ENCODE measurements around the gene CDKN2A. TPM values are rescaled to one million over a fixed set of nuclear protein-coding genes. Genes with fewer than 3 reads are reported as not detected.

CDKN2A gene
- total and polyA plus RNA-seq, 4 donors, result 0.11 to 0.80 (median 0.40) TPM; not detected in 1

GRCh38 chr9:21984101-21984500 lies 10.1 kb downstream of the CDKN2A start:
- DNase-seq (ENCODE audit: low read depth in 4 of 6, low spot score in 6 of 6), result no peak
- Histone ChIP-seq H3K4me3 (ENCODE audit: low read depth, low read length) (no peak overlapping the region), H3K36me3 (ENCODE audit: control insufficient read depth, insufficient read depth, low read length) (no peaks in the 10 kb centered on the region), H3K4me1 (ENCODE audit: control insufficient read depth, insufficient read depth, low read length) (no peaks in the 10 kb centered on the region), H3K27me3 (ENCODE audit: control insufficient read depth, insufficient read depth, low read length) (peaks cover 82% of the 10 kb centered on the region), H3K9me3 (ENCODE audit: control insufficient read depth, insufficient read depth, low read length) (no peaks in the 10 kb centered on the region), H3K27ac (ENCODE audit: low read depth, low read length) (no peak overlapping the region)

GRCh38 chr9:21983561-21983935 lies 10.6 kb downstream of the CDKN2A start:
- no peaks in the 10 kb centered on the region for H3K9me3 ChIP-seq (ENCODE audit: control insufficient read depth, insufficient read depth, low read length)
- H3K36me3 ChIP-seq (ENCODE audit: control insufficient read depth, insufficient read depth, low read length), result no peaks in the 10 kb centered on the region
- no CpG with 5 or more reads among the region's 1 CpG for WGBS (ENCODE audit: insufficient coverage)
- DNase-seq (ENCODE audit: low read depth in 4 of 6, low spot score in 6 of 6), result no peak
- H3K27me3 ChIP-seq (ENCODE audit: control insufficient read depth, insufficient read depth, low read length), result peaks cover 82% of the 10 kb centered on the region
- no peak overlapping the region for H3K4me3 ChIP-seq (ENCODE audit: low read depth, low read length)
- H3K27ac ChIP-seq (ENCODE audit: low read depth, low read length), result no peak overlapping the region
- H3K4me1 ChIP-seq (ENCODE audit: control insufficient read depth, insufficient read depth, low read length), result no peaks in the 10 kb centered on the region

DNA sequence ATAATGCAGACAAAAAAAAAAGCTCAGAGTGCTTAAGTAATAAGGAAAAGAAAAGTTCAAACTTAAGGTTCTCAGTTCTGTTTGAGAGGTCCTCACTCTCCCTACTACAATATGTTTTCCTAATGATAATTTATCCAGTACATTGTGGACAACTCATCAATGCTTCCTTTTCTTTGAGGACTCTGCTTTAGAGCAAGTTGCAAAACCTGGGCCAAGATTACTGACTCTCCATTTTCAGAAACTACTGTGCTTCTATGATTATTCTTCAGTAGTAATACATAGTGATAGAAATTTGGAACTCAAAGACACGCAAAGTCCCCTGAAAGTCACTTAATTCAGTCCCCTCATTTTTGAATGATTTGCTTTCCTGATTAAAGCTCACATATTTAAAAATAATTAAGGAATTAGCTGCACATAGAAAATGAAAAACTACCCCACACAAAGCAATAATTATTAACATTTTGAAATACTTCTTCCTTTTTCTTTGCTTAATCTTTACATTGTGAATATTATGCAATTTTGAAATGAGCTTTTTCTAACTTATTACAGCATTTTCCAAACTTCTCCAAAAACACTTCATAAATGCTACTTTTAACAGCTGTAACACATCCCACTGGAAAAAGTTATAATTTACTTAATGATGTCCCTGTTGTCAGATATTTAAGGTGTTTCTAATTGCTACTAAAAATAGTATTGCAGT lies 11.2 kb downstream of the CDKN2A start:
- Histone ChIP-seq H3K9me3 (ENCODE audit: control insufficient read depth, insufficient read depth, low read length) (no peaks in the 10 kb centered on the region), H3K36me3 (ENCODE audit: control insufficient read depth, insufficient read depth, low read length) (no peaks in the 10 kb centered on the region), H3K4me1 (ENCODE audit: control insufficient read depth, insufficient read depth, low read length) (no peaks in the 10 kb centered on the region), H3K4me3 (ENCODE audit: low read depth, low read length) (no peak overlapping the region), H3K27ac (ENCODE audit: low read depth, low read length) (no peak overlapping the region), H3K27me3 (ENCODE audit: control insufficient read depth, insufficient read depth, low read length) (peaks cover 81% of the 10 kb centered on the region)
- WGBS (ENCODE audit: insufficient coverage), result no CpG with 5 or more reads among the region's 1 CpG
- no peak for DNase-seq (ENCODE audit: low read depth in 4 of 6, low spot score in 6 of 6)

- H3K4me3 ChIP-seq (ENCODE audit: low read depth, low read length), result no peak overlapping the region
- no peaks in the 10 kb centered on the region for H3K4me1 ChIP-seq (ENCODE audit: control insufficient read depth, insufficient read depth, low read length)
- H3K27ac ChIP-seq (ENCODE audit: low read depth, low read length), result no peak overlapping the region
- H3K36me3 ChIP-seq (ENCODE audit: control insufficient read depth, insufficient read depth, low read length), result no peaks in the 10 kb centered on the region
- no peak for DNase-seq (ENCODE audit: low read depth in 4 of 6, low spot score in 6 of 6)
- no peaks in the 10 kb centered on the region for H3K9me3 ChIP-seq (ENCODE audit: control insufficient read depth, insufficient read depth, low read length)
- WGBS (ENCODE audit: insufficient coverage), result no CpG with 5 or more reads among the region's 1 CpG
- peaks cover 82% of the 10 kb centered on the region for H3K27me3 ChIP-seq (ENCODE audit: control insufficient read depth, insufficient read depth, low read length)
These were observed 11.8 kb downstream of the CDKN2A start for GRCh38 chr9:21982391-21982790.

DNA sequence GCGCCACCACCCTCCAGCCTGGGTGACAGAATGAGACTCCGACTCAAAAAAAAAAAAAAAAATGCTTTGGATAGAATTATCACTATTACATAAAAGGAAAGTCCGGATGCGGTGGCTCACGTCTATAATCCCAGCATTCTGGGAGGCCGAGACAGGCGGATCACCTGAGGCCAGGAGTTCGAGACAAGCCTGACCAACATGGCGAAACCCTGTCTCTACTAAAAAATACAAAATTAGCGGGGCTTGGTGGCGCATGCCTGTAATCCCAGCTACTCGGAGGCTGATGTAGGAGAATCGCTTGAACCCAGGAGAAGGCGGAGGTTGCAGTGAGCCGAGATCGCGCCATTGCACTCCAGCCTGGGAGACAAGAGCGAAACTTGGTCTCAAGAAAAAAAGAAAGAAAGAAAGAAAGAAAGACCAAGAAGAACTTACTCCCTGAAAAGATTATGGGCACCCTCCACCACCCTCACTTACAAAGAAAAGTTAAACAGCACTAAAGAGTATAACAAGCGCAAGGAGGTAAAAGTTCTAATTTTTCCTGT lies 17.8 kb downstream of the CDKN2A start:
- Histone ChIP-seq H3K4me3 (ENCODE audit: low read depth, low read length) (no peak overlapping the region), H3K27me3 (ENCODE audit: control insufficient read depth, insufficient read depth, low read length) (peaks cover 90% of the 10 kb centered on the region), H3K9me3 (ENCODE audit: control insufficient read depth, insufficient read depth, low read length) (no peaks in the 10 kb centered on the region), H3K4me1 (ENCODE audit: control insufficient read depth, insufficient read depth, low read length) (peaks cover 11% of the 10 kb centered on the region), H3K36me3 (ENCODE audit: control insufficient read depth, insufficient read depth, low read length) (no peaks in the 10 kb centered on the region), H3K27ac (ENCODE audit: low read depth, low read length) (no peak overlapping the region)
- WGBS (ENCODE audit: insufficient coverage), result 25% methylated on average over 13 of the region's 19 CpGs
- no peak for DNase-seq (ENCODE audit: low read depth in 4 of 6, low spot score in 6 of 6)

- H3K36me3 ChIP-seq (ENCODE audit: control insufficient read depth, insufficient read depth, low read length), result no peaks in the 10 kb centered on the region
- H3K27ac ChIP-seq (ENCODE audit: low read depth, low read length), result no peak overlapping the region
- no peaks in the 10 kb centered on the region for H3K9me3 ChIP-seq (ENCODE audit: control insufficient read depth, insufficient read depth, low read length)
- peaks cover 94% of the 10 kb centered on the region for H3K27me3 ChIP-seq (ENCODE audit: control insufficient read depth, insufficient read depth, low read length)
- DNase-seq (ENCODE audit: low read depth in 4 of 6, low spot score in 6 of 6), result peak in 2 of 6 donors; percentile 23 to 50
- peak overlapping the region; percentile 20 for H3K4me3 ChIP-seq (ENCODE audit: low read depth, low read length)
- WGBS (ENCODE audit: insufficient coverage), result under 1% methylated on average over 38 of the region's 51 CpGs
- peaks cover 15% of the 10 kb centered on the region for H3K4me1 ChIP-seq (ENCODE audit: control insufficient read depth, insufficient read depth, low read length)
These were observed 19.3 kb downstream of the CDKN2A start for GRCh38 chr9:21974722-21975409.

- peak in 2 of 6 donors; percentile 16 to 24 for DNase-seq (ENCODE audit: low read depth in 4 of 6, low spot score in 6 of 6)
- Histone ChIP-seq H3K36me3 (ENCODE audit: control insufficient read depth, insufficient read depth, low read length) (no peaks in the 10 kb centered on the region), H3K27ac (ENCODE audit: low read depth, low read length) (no peak overlapping the region), H3K9me3 (ENCODE audit: control insufficient read depth, insufficient read depth, low read length) (no peaks in the 10 kb centered on the region), H3K4me3 (ENCODE audit: low read depth, low read length) (no peak overlapping the region), H3K27me3 (ENCODE audit: control insufficient read depth, insufficient read depth, low read length) (peaks cover 94% of the 10 kb centered on the region), H3K4me1 (ENCODE audit: control insufficient read depth, insufficient read depth, low read length) (peaks cover 15% of the 10 kb centered on the region)
- WGBS (ENCODE audit: insufficient coverage), result 2% methylated on average over 20 of the region's 21 CpGs
These were observed 19.9 kb downstream of the CDKN2A start for GRCh38 chr9:21974343-21974721.

DNA sequence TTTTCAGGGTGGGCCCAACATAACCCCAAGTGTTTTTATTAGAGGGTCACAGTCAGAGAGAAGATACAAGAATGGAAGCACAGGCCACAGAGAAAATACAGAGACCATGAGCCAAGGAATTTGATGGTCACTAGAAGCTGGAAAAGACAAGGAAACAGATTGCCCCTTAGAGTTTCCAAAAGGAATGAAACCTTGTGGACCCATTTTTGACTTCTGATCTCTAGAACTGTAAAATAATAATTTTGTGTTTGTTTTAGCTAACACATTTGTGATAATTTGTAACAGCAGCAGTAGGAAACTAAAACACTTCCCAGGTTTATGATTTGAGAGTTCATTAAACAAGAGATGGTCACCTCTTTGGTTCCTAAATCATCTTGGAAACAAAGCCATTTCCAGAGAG lies 21.8 kb downstream of the CDKN2A start:
- DNase-seq (ENCODE audit: low read depth in 4 of 6, low spot score in 6 of 6), result peak in 1 of 6 donors; percentile 4
- Histone ChIP-seq H3K9me3 (ENCODE audit: control insufficient read depth, insufficient read depth, low read length) (no peaks in the 10 kb centered on the region), H3K4me1 (ENCODE audit: control insufficient read depth, insufficient read depth, low read length) (peaks cover 23% of the 10 kb centered on the region), H3K36me3 (ENCODE audit: control insufficient read depth, insufficient read depth, low read length) (no peaks in the 10 kb centered on the region), H3K27me3 (ENCODE audit: control insufficient read depth, insufficient read depth, low read length) (peaks cover 95% of the 10 kb centered on the region), H3K4me3 (ENCODE audit: low read depth, low read length) (no peak overlapping the region), H3K27ac (ENCODE audit: low read depth, low read length) (no peak overlapping the region)

DNA sequence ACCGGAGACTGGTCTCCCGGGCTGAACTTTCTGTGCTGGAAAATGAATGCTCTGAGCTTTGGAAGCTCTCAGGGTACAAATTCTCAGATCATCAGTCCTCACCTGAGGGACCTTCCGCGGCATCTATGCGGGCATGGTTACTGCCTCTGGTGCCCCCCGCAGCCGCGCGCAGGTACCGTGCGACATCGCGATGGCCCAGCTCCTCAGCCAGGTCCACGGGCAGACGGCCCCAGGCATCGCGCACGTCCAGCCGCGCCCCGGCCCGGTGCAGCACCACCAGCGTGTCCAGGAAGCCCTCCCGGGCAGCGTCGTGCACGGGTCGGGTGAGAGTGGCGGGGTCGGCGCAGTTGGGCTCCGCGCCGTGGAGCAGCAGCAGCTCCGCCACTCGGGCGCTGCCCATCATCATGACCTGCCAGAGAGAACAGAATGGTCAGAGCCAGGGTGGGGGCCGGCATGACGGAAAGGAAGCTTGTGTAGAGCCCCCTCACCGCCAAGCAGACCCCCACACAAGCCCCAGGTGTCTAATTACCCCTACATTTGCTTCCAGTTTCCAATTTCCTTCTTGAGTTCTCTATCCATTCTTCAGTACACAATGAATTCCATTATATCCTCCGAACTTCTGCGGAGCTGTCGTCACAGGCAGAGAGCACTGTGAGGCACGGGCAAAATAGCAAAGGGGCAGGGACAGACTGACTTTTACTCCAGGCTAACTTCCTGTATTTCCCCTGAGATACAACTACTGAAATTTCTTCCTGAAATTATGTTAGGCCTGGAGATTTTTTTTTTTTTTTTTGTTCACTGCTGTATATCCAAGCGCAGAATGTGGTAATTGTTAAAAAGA lies 23.2 kb downstream of the CDKN2A start:
- WGBS (ENCODE audit: insufficient coverage), result under 1% methylated on average over 43 of the region's 45 CpGs
- H3K27ac ChIP-seq (ENCODE audit: low read depth, low read length), result no peak overlapping the region
- H3K4me3 ChIP-seq (ENCODE audit: low read depth, low read length), result no peak overlapping the region
- H3K27me3 ChIP-seq (ENCODE audit: control insufficient read depth, insufficient read depth, low read length), result peaks cover 95% of the 10 kb centered on the region
- no peaks in the 10 kb centered on the region for H3K9me3 ChIP-seq (ENCODE audit: control insufficient read depth, insufficient read depth, low read length)
- no peaks in the 10 kb centered on the region for H3K36me3 ChIP-seq (ENCODE audit: control insufficient read depth, insufficient read depth, low read length)
- H3K4me1 ChIP-seq (ENCODE audit: control insufficient read depth, insufficient read depth, low read length), result peaks cover 26% of the 10 kb centered on the region
- peak in 2 of 6 donors; percentile 10 to 25 for DNase-seq (ENCODE audit: low read depth in 4 of 6, low spot score in 6 of 6)

Data from spinal cord (tissue), 10 donors.